GM21737 (cell line): ENCODE measurements around the gene SMIM11.

Source experiments
- ATAC-seq: cut with Tn5 transposase; IDR thresholded peaks from one replicate; pipeline ENCODE4 v1.9.1; 2021; ENCODE audit warnings: mild to moderate bottlenecking, moderate library complexity; ENCODE audit not compliant: unreplicated experiment

Gene SMIM11

GRCh38 chr21:34374940-34375618 is at the start of gene SMIM11:
SMIM11 (plus strand) TSS chr21:34375507; CDS start chr21:34379505, 3,998 bp downstream.
- ATAC-seq = peak; percentile 86

- no peak for ATAC-seq
These were observed 45.3 kb upstream of the SMIM11 start for GRCh38 chr21:34330055-34330454.

- no peak for ATAC-seq
These were observed 43.6 kb upstream of the SMIM11 start for GRCh38 chr21:34331726-34332125.

- ATAC-seq = no peak
These were observed 43.0 kb upstream of the SMIM11 start for GRCh38 chr21:34332347-34332746.

GRCh38 chr21:34333121-34333739 is 42.1 kb upstream of the SMIM11 start:
- no peak for ATAC-seq

- no peak for ATAC-seq
These were observed 40.0 kb upstream of the SMIM11 start for GRCh38 chr21:34335316-34335715.

GRCh38 chr21:34336245-34336644 is 39.1 kb upstream of the SMIM11 start:
- no peak for ATAC-seq

GRCh38 chr21:34336756-34337391 is 38.4 kb upstream of the SMIM11 start:
- no peak for ATAC-seq

GRCh38 chr21:34337741-34338140 is 37.6 kb upstream of the SMIM11 start:
- no peak for ATAC-seq

GRCh38 chr21:34338226-34338625 is 37.1 kb upstream of the SMIM11 start:
- no peak for ATAC-seq

- ATAC-seq = no peak
These were observed 35.2 kb upstream of the SMIM11 start for GRCh38 chr21:34340061-34340460.

- ATAC-seq = no peak
These were observed 32.8 kb upstream of the SMIM11 start for GRCh38 chr21:34342476-34342875.

- no peak for ATAC-seq
These were observed 32.0 kb upstream of the SMIM11 start for GRCh38 chr21:34343347-34343746.

GRCh38 chr21:34343838-34344381 is 31.4 kb upstream of the SMIM11 start:
- ATAC-seq = no peak

- no peak for ATAC-seq
These were observed 30.7 kb upstream of the SMIM11 start for GRCh38 chr21:34344584-34344983.

- ATAC-seq = no peak
These were observed 30.0 kb upstream of the SMIM11 start for GRCh38 chr21:34345091-34345871.

- ATAC-seq = no peak
These were observed 29.4 kb upstream of the SMIM11 start for GRCh38 chr21:34345892-34346291.

GRCh38 chr21:34348890-34349519 is 26.3 kb upstream of the SMIM11 start:
- ATAC-seq = no peak

GRCh38 chr21:34351786-34352241 is 23.5 kb upstream of the SMIM11 start:
- ATAC-seq = peak; percentile 65

GRCh38 chr21:34352556-34352955 is 22.8 kb upstream of the SMIM11 start:
- no peak for ATAC-seq

- ATAC-seq = no peak
These were observed 22.1 kb upstream of the SMIM11 start for GRCh38 chr21:34353182-34353581.
